Activated T-cell treated with anti-CD3 and anti-CD28 coated beads for 48 hours (primary cell): ENCODE results near the gene KRTAP12-4.
A peak's percentile ranks its signal among the peaks of the same experiment; 100 is the strongest.
"Not testable (repeated sequence)": the region's sequence is repeated elsewhere in the genome, so short reads cannot be mapped to it uniquely, and the experiment has no call there.

Experiments used
- DNase-seq: peaks from one replicate; pipeline ENCODE4 v3.0.0-alpha.2; 2020; ENCODE audit warnings: low read depth

KRTAP12-4 gene

DNA sequence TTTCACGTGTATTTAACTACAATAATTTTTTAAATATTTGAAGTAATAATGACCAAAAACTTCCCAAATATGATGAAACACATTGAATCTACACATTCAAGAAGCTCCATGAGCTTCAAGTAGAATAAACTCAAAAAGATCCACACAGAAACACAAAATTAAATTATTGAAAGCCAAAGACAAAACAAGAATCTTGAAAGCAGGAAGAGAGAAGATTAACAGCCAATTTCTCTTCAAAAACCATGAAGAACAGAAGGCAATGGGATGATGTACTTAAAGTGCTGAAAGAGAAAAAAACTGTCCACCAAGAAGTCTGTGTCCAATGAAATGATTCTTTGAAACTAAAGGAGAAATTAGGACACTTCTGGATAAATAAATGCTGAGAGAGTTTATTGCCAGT lies 22.4 kb downstream of the KRTAP12-4 start:
- no peak for DNase-seq

DNA sequence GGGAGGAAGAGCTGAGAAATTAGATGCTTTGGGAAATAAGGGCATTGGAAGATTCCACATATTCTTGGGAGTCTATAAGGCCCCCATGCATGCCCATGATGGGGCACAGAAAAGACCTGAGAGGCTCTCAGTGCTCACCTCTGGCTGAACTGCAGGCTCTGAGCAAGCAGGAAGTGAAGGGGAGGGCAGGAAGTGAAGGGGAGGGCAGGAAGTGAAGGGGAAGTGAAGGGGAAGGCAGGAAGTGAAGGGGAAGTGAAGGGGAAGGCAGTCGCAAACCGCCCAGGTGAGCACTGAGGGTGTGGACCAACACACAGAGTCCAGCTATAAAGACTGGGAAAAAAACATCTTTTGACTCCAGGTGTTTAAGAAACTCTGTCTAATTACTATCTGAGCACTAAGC lies 24.0 kb downstream of the KRTAP12-4 start:
- DNase-seq, result no peak

DNA sequence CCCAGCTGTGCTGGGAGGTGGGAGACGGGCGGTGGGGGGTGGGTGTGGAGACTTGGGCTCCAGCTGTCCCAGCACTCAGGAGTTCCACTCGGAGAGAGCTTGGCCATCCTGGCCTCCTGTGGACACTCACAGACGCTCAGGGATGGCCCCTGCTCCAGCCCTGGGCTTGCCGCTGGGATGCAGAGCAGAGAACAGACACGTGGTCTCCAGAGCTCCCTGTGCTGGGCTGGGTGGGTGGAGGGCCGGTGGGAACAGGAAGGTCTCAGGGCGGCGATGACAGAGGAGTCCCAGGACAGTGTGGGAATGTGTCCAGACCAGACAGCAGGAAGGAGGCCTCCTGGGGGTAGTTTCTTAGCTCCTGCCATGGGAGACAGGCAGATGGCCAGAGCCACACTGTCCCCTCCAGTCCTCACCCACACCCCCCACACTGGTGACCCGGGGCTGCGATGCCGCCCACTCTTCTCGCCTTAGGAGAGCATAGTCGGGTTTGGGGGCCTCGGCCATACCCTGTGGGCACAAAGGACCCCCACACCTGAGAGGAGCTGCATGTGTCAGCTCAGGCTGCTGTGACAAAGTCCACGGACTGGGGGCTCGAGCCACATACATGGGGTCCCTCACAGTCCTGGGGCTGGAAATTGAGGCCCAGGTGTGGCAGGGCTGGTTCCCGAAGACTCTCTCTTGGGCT lies 25.6 kb downstream of the KRTAP12-4 start:
- no peak for DNase-seq

DNA sequence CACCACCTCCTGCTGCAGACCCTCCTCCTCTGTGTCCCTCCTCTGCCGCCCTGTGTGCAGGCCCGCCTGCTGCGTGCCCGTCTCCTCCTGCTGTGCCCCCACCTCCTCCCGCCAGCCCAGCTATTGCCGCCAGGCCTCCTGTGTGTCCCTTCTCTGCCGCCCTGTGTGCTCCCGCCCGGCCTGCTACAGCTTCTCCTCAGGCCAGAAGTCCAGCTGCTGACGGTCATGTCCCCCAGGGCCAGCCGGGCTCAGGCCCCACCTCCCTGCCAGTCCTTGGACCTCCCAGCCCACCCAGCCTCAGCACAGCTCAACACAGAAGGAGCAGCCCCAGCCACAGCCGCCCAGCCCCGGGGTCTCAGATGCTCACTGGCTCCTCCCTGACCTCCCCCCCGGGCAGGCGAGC lies 26.6 kb downstream of the KRTAP12-4 start:
- not testable (repeated sequence) for DNase-seq

DNA sequence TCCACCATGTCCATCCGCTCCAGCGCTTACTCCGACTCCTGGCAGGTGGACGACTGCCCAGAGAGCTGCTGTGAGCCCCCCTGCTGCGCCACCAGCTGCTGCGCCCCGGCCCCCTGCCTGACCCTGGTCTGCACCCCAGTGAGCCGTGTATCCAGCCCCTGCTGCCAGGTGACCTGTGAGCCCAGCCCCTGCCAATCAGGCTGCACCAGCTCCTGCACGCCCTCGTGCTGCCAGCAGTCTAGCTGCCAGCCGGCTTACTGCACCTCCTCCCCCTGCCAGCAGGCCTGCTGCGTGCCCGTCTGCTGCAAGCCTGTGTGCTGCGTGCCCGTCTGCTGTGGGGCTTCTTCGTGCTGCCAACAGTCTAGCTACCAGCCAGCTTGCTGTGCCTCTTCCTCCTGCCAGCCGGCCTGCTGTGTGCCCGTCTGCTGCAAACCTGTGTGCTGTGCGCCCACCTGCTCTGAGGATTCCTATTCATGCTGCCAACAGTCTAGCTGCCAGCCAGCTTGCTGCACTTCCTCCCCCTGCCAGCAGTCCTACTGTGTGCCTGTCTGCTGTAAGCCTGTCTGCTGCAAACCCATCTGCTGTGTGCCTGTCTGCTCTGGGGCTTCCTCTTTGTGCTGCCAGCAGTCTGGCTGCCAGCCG lies 27.2 kb downstream of the KRTAP12-4 start:
- not testable (repeated sequence) for DNase-seq

DNA sequence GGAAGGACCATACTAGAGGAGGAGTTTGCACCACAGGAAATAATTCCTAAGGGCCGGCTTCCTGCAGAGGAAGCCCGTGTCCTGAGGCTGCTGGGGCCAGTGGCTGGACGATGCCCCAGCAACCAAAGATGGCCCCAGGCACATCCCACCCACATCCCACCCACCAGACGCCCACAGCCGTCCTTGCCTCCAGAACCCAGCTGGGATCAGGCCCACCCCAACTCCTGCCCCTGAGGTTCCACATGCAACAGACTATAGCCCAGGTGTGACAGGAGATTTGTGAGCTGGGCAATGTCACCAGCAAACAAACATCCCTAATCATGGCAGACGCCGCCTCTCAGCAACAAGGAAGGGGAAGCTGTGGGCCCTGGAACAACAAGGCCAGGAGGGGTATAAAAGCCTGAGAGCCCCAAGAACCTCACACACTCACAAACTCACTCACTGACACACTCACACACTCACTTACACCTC lies 27.8 kb downstream of the KRTAP12-4 start, which contains the start of gene KRTAP10-9:
Gene KRTAP10-9 (plus strand): TSS at position 421 of the 471 bp plus-strand sequence. CDS start 79 bp downstream, outside the sequence.
- DNase-seq, result no peak

DNA sequence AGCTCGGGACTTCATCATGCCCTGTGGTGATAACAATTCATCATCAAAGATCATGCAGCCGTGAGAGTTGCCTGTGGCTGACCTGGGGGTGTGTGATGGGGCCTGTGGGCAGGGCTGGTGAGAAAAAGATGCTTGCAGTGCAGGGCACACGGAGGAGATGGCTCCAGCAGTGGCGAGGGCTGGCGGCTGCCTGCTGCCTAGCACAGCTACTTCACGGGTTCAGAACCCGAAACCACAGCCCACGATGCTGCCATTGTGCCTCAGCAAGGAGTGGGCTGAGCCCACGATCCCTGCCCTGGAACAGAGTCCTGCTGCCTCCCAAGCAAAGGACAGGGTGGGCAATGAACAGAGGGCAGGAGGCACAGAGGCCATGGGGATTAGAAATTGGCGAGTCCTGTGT lies 28.2 kb downstream of the KRTAP12-4 start:
- DNase-seq, result no peak

DNA sequence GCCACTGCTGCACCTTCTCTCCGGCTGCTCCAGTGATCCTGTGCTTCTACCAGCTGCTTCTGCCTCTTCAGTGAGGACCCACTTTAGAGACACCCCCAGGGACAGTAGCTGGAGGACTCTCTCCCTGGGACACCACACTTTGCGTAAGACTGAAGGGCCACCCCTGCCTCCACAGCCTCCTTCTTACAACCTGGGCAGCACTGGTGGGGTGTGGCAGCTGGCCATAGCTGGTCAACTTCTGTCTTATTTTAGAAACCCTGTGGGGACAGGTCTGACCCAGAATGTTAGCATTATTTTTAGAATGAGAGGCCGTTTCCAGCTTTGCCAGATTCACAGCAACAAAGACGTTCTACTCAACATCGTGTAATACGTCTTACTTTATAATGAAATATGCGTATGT lies 28.7 kb downstream of the KRTAP12-4 start:
- DNase-seq, result no peak

DNA sequence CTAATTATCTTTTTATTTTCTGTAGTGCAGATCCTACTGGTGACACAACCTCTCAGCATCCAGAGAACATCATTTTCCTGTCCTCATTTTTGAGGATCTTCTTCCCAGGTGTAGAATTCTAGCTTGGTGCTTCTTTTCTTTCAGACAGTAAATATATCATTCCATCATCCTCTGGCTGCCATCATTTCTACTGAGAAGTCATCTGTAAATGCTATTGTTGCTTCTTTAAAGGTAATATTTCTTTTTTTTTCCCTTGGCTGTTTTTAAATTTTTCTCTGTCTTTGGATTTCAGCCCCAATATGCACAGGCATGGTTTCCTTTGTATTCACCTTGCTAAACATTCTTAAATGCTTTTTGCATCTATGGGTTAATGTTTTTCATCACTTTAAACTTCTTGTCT lies 30.9 kb downstream of the KRTAP12-4 start:
- DNase-seq, result no peak

DNA sequence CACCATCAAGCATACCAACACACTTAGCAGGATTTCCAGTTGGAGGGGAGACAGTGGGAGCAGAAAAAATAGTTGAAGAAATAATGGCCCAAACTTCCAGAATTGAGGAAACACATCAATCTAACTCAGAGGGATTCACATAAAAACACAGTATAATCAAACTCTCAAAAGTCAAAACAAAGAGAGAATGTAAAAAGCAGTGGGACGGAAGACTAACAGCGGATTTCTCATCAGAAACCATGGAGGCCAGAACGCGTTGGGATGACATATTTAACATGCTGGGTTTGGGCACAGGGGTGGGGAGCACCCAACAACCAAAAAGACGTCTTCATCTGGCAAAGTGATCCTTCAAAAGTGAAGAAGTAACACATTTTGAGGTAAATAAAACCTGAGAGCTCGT lies 34.6 kb downstream of the KRTAP12-4 start:
- no peak for DNase-seq

DNA sequence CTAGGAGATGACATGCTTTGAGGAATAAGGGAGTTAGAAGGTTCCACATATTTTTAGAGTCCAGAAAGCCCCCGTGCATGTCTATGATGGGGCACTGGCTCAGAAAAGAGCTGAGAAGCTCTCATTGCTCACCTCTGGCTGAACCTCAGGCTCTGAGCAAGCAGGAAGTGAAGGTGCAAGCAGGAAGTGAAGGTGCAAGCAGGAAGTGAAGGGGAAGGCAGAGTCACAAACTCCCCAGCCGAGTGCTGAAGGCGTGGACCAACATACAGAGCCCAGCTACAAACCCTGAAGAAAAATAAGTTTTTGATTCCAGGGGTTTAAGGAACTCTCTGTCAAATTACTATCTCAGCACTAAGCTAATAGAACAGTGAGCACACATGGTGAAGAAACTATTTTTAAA lies 35.5 kb downstream of the KRTAP12-4 start:
- peak; percentile 22 for DNase-seq

DNA sequence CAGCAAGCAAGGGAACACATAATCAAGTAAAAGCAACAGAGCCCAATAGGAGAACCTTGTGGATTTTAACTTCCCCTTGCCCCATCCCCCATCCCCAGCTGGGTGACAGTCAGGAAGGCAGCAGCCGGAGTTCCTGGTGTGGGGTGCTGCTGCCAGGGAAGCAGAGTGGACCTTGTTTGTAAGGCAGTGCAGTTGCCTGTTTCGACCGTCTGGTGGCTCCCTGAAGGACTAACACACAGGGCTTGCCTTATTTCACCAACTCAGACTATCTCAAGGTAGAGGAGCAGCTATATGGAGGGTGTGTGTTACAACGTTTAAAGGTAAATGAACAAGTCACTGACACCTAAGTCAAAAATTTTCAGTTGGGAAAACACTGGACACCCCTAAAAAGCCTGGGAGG lies 36.0 kb downstream of the KRTAP12-4 start:
- no peak for DNase-seq

DNA sequence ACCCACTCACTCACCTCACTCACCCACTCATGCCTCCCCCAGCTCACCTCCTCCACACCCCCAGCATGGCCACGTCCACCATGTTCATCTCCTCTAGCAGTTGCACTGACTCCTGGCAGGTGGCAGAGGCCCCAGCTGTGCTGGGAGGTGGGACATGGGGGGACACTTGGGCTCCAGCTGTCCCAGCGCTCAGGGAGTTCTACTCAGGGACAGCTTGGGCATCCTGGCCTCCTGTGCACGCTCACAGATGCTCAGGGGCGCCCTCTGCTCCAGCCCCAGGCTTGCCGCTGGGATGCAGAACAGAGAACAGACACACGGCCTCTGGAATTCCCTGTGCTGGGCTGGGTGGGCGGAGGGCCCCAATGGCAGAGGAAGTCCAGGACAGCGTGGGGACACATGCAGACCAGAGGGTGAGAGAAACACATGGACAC lies 37.4 kb downstream of the KRTAP12-4 start:
- no peak for DNase-seq

DNA sequence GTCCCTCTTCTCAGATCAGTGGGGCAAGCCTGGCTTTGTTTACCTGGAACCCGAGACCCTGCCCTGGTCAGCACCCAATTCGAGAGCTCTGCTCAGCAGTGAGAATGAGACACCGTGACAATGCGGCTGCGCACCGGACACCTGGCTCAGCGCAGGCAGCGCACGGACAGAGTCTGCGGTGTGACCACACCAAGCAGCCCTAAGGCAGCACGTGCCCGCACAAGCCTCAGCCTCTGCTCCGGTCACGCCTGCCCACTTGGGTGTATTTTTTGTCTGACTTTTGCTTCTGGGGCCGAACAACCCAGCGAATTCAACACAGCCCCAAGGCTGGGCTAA lies 37.9 kb downstream of the KRTAP12-4 start:
- no peak for DNase-seq

DNA sequence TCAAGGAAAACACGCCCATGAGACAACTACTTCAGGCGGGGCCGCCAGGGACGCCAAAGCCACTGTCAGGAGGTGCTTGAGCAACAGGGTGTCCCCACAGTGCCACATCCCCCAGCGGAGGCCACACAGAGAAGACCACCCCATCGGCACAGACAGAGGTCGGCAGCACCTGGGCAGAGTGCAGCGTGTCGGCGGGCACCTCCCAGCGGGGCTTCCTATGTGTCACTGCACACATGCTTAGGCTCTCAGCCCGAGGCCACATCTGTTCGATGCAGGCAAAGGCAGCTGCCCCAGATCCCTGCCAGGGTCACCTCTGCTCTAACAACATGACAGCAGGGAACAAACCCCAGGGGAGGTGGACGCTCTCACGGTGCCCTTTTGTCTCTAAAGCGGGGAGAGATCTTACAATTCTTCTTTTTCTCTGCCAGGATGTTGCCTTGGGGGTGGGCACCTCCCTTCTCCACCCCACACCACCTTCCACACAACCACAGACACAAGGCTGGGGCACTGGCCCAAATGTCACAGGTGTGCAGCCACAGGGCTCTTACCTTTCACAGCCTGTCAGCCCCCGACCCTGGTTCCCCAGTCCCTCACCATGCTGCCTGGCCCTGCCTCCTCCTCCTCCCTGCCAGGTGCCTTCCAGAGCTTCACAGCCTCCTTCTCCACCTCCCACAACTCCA lies 38.4 kb downstream of the KRTAP12-4 start:
- DNase-seq, result no peak

DNA sequence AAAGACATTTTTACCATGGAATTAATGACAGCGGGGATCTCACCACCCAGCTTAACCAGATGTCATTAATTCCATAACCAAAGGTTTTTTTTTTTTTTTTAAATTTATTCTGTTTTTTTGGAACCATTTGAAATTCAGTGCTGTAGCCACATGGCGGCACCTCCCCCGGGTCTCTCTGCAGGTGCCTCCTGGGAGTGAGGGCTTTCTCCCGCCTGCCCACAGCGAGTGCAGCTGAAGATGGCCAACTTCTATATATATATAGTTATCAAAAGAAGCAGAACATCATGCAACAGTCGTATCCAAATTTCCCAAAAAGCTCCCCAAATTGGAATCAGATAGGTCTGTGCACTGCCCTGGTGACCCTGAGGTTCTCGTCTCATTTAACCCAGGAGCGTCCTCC lies 39.0 kb downstream of the KRTAP12-4 start:
- DNase-seq, result no peak

DNA sequence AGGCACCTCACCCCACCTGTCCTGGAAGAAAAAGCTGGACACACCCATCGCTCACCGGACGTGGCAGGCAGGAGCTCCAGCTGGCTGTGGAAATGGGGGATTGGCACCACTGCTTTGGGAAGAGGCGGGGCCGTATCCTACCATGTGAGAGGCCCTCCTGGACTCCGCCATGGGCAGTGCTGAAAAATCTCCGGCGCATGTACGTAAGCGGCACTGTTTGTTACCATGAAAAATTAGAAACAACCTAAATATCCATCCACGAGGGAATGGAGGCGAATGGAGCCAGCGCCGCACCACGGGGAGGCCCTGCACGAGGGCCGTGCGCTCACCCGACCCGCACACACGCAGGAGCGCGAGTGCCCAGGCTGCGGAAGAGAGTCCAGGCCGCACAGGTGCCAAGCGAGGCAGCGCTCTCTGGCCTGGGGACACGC lies 39.5 kb downstream of the KRTAP12-4 start:
- no peak for DNase-seq

DNA sequence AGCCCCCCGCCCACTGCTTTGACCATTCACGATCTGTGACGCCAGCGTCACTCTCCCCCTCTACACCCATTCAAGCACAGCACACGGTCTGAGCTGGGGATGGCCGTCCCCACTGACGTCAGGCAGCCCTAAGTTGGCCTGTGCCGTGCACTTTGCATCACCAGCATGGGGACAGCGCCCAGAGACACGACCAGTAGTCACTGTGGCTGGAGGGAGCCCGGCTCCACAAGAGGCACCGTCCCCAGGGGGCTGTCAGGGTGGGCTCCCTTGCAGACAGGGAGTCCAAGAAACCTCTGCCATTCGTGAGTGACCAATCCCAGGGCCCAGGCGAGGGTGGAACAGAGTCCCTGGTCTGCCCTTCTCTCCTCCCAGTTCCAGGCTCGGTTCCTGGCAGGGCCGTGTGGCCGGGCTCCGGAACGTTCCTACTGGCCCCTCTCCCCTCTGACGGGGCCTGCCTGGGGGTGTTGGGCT lies 40.3 kb downstream of the KRTAP12-4 start:
- no peak for DNase-seq

DNA sequence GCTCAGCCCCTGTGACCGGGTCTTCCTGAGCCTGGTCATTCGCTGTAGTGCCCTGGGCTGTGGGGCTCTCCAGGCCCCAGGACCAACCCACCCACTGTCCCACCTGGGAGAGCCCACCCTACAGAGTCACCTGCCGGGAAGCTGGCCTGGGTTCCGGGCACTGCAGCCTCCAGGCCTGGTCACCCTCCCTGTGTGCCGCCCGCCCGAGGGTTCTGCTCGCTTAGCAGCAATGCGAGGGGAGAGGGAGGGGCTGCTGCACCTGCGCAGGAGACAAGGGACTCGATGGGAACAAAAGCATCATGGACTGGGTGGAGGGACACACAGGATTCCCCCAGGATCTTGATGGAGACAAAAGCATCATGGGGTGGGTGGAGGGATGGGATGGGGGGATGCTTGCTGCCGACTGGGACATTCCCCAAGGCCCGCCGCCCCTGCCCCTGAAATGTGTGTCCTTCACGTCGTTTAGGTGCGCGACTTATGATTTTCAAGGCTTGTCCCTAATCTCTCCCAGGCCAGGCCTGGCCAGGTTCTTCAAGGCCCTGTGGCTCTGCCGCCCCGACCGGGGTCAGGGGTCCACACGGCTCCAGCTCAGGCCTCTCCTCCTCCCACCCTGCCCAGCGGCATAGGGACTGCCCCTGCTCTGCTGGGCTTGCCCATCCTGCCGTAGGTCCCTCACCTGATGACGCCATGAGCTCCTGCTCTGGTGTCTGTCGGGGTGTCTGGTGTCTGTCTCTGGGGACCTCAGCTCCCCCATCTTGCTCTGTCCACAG lies 40.9 kb downstream of the KRTAP12-4 start:
- no peak for DNase-seq

DNA sequence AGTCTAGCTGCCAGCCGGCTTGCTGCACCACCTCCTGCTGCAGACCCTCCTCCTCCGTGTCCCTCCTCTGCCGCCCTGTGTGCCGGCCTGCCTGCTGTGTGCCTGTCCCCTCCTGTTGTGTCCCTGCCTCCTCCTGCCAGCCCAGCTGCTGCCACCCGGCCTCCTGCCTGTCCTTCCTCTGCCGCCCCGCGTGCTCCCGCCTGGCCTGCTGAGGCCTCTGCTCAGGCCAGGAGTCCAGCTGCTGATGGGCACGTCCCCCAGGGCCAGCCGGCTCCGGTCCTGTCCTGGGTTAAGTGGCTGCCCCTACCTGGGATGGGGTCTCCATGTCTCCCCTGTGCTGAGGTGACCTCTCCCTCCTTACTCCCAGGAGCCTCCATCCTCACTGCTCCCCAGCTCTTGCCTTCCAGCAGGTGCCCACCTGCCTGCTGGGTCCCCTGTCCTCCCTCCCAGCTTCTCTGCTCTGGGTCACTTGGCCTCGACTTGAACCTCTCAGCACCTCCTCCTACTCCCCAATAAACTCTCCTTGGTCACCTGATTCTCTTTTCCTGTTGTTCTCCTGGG lies 41.7 kb downstream of the KRTAP12-4 start:
- DNase-seq, result no peak

DNA sequence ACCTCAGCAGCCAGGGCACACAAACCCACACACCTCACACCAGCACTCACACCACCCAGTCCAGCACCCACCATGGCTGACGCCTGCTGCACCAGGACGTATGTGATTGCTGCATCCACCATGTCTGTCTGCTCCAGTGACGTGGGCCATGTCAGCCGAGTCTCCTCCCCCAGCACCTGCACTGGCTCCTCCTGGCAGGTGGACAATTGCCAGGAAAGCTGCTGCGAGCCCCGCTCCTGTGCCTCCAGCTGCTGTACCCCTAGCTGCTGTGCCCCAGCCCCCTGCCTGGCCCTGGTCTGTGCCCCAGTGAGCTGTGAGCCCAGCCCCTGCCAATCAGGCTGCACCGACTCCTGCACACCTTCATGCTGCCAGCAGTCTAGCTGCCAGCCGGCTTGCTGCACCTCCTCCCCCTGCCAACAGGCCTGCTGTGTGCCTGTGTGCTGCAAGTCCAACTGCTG lies 42.4 kb downstream of the KRTAP12-4 start, which contains the start of gene KRTAP10-8:
Gene KRTAP10-8 (plus strand): TSS at position 51 of the 458 bp plus-strand sequence. CDS start 22 bp downstream, at position 73.
- DNase-seq, result no peak

DNA sequence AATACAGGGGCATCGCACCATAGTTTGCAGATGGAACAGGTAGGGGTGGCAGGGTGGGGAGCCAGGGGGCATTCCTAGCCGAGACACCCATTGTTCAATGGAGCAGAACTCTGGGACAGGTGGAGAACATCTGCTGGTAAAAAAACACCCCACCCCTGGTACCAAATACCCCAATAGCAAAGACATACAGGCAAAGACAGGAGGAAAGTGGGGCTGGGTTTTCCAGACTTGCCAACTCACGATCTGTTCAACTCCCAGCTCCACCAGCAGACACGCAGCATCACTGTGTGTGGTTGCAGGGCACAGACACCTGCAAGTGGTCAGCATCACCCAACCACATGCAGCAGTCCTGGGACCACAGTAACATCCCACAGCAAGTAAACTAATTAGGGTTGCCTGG lies 42.9 kb downstream of the KRTAP12-4 start:
- DNase-seq, result no peak
